GM13976 (cell line): ENCODE results near the gene EBF3.

ENCODE experiments used
- DNase-seq: peaks from one replicate; pipeline ENCODE4 v3.0.0; 2012; ENCODE audit warnings: low spot score
- CTCF ChIP-seq: IDR thresholded peaks from 2 replicates; pipeline ENCODE4 v1.5.1; 2012; ENCODE audit warnings: borderline replicate concordance, mild to moderate bottlenecking; ENCODE audit not compliant: insufficient read depth; ENCODE audit errors: extremely low read depth, missing control alignments, control extremely low read depth
- in situ Hi-C: fragments of 300-500 bp; cut with MboI; formaldehyde crosslinking; loops from one replicate; pipeline ENCODE4 v1.12.0; 2022; ENCODE audit warnings: low sequenced_read_pairs, mixed read lengths, inconsistent platforms; ENCODE audit not compliant: unreplicated experiment

EBF3 gene

GRCh38 chr10:129785536-129785981 lies 178.5 kb downstream of the EBF3 start:
- DNase-seq = no peak
- no peak for TF ChIP-seq CTCF
- in situ Hi-C loops = no loop called here
